DOHH2 (cell line): ENCODE results near the gene C9orf43.

Source experiments
- EZH2phosphoT487 ChIP-seq: fragments of 200-600 bp; sonication (generic); IDR thresholded peaks from 2 replicates; pipeline ENCODE4 v1.6.1; 2017; ENCODE audit warnings: borderline replicate concordance, mild to moderate bottlenecking, antibody characterized with exemption, low read length, moderate library complexity, mixed read lengths
- TF ChIP-seq, protein P1 (sequence below): fragments of 200-600 bp; sonication (generic); IDR thresholded peaks from one replicate; pipeline ENCODE4 v1.5.1; 2014; ENCODE audit warnings: antibody characterized with exemption, mild to moderate bottlenecking, low read depth, low read length; ENCODE audit not compliant: poor library complexity, severe bottlenecking

- TF ChIP-seq, protein P1, sequence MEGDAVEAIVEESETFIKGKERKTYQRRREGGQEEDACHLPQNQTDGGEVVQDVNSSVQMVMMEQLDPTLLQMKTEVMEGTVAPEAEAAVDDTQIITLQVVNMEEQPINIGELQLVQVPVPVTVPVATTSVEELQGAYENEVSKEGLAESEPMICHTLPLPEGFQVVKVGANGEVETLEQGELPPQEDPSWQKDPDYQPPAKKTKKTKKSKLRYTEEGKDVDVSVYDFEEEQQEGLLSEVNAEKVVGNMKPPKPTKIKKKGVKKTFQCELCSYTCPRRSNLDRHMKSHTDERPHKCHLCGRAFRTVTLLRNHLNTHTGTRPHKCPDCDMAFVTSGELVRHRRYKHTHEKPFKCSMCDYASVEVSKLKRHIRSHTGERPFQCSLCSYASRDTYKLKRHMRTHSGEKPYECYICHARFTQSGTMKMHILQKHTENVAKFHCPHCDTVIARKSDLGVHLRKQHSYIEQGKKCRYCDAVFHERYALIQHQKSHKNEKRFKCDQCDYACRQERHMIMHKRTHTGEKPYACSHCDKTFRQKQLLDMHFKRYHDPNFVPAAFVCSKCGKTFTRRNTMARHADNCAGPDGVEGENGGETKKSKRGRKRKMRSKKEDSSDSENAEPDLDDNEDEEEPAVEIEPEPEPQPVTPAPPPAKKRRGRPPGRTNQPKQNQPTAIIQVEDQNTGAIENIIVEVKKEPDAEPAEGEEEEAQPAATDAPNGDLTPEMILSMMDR, result no peak
- TF ChIP-seq EZH2phosphoT487, result no peak
Observed at GRCh38 chr9:113467183-113467582, 56.6 kb downstream of the C9orf43 start.
